ENCODE data around the gene OLFML2A. TPM values are rescaled to one million over a fixed set of nuclear protein-coding genes. Genes with fewer than 3 reads are reported as not detected.

OLFML2A gene
- total and polyA plus RNA-seq, 2 experiments from 2014 or later: 2.2 to 3.4 TPM

DNA sequence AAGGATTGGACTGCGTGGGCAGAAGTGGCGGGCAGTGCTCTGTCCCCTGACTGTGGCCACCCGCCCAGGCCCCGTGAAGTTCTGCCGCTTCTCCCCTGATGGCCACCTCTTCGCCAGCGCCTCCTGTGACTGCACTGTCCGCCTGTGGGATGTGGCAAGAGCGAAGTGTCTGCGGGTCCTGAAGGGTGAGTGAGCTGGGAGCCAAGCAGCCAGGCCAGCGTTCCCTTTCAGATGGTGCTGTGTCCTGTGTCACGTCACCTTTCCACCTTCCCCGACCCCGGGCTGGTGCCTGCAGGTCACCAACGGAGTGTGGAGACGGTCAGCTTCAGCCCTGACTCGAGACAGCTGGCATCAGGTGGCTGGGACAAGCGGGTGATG, 78.6 kb downstream of the OLFML2A start:
- Histone ChIP-seq H3K27ac (no peak overlapping the region), H3K4me1 (ENCODE audit: insufficient read depth) (peaks cover 14% of the 10 kb centered on the region), H3K36me3 (replicated peaks; ENCODE audit: insufficient read depth, low read depth) (no peaks in the 10 kb centered on the region), H3K9me3 (ENCODE audit: low read depth) (no peaks in the 10 kb centered on the region), H3K4me3 (no peak overlapping the region), H4K20me1 (ENCODE audit: insufficient read depth, poor library complexity, severe bottlenecking) (peaks cover 40% of the 10 kb centered on the region), H3K4me2 (no peak overlapping the region), H3K9me2 (replicated peaks; ENCODE audit: insufficient read depth) (no peaks in the 10 kb centered on the region), H3K79me2 (peaks cover 18% of the 10 kb centered on the region), H3K27me3 (no peaks in the 10 kb centered on the region), H2AFZ (no peak overlapping the region)
- WGBS (ENCODE audit: low lambda C conversion rate, missing lambda C conversion rate): 88% methylated on average over 18 of the region's 18 CpGs
- DNase-seq (ENCODE audit: low spot score): no peak
- TF ChIP-seq EZH2 (IDR thresholded peaks at IDR 0.05; ENCODE audit: borderline replicate concordance) (no peak), EZH2phosphoT487 (IDR thresholded peaks at IDR 0.05; ENCODE audit: low read depth, severe bottlenecking, unreplicated experiment) (no peak)
- TF ChIP-seq, protein P1, sequence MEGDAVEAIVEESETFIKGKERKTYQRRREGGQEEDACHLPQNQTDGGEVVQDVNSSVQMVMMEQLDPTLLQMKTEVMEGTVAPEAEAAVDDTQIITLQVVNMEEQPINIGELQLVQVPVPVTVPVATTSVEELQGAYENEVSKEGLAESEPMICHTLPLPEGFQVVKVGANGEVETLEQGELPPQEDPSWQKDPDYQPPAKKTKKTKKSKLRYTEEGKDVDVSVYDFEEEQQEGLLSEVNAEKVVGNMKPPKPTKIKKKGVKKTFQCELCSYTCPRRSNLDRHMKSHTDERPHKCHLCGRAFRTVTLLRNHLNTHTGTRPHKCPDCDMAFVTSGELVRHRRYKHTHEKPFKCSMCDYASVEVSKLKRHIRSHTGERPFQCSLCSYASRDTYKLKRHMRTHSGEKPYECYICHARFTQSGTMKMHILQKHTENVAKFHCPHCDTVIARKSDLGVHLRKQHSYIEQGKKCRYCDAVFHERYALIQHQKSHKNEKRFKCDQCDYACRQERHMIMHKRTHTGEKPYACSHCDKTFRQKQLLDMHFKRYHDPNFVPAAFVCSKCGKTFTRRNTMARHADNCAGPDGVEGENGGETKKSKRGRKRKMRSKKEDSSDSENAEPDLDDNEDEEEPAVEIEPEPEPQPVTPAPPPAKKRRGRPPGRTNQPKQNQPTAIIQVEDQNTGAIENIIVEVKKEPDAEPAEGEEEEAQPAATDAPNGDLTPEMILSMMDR (IDR thresholded peaks at IDR 0.05; ENCODE audit: poor library complexity): no peak

DNA sequence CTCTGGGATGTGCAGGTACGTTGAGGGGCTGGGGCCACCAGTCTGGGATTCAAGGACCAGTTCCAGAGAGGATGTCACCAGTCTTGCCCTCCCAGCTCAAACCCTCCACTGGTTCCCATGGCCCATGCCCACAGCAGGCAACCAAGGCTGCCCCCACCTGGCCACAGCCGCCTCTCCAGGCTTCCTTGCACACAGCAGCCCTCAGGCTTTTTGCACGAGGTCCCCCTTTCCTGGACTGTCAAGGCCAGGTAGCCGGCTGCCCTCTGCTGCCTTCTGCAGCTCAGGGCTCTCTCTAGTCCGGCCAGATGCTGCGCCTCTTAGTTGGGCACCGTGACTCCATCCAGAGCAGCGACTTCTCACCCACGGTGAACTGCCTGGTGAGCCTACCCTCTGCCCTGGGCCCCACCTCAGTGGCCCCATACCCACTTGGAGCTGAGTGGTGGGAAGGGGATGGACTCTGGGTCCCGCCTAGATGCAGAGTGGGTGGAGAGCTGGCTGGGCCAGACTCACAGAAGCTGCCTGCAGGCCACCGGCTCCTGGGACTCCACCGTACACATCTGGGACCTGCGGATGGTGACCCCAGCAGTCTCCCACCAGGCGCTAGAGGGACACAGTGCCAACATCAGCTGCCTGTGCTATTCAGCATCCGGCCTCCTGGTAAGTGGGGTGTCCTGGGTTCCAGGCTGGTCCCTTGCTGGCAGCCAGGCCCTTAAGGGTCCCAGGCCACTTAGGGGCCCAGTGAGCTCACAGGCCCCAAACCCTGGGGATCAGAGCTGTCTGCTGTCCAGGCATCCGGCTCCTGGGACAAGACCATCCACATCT, 79.2 kb downstream of the OLFML2A start:
- H3K4me2 ChIP-seq: no peak overlapping the region
- TF ChIP-seq EZH2 (IDR thresholded peaks at IDR 0.05; ENCODE audit: borderline replicate concordance): no peak
- TF ChIP-seq, protein P1 (IDR thresholded peaks at IDR 0.05; ENCODE audit: poor library complexity): peak; percentile 30
- no peaks in the 10 kb centered on the region for H3K9me3 ChIP-seq (ENCODE audit: low read depth)
- H4K20me1 ChIP-seq (ENCODE audit: insufficient read depth, poor library complexity, severe bottlenecking): peaks cover 46% of the 10 kb centered on the region
- H3K4me1 ChIP-seq (ENCODE audit: insufficient read depth): peaks cover 20% of the 10 kb centered on the region
- H3K4me3 ChIP-seq: no peak overlapping the region
- no peaks in the 10 kb centered on the region for H3K36me3 ChIP-seq (replicated peaks; ENCODE audit: insufficient read depth, low read depth)
- peaks cover 24% of the 10 kb centered on the region for H3K79me2 ChIP-seq
- no peak overlapping the region for H3K27ac ChIP-seq
- DNase-seq (ENCODE audit: low spot score): no peak
- H3K9me2 ChIP-seq (replicated peaks; ENCODE audit: insufficient read depth): no peaks in the 10 kb centered on the region
- H3K27me3 ChIP-seq: no peaks in the 10 kb centered on the region
- H2AFZ ChIP-seq: no peak overlapping the region
- WGBS (ENCODE audit: low lambda C conversion rate, missing lambda C conversion rate): 61% methylated on average over 16 of the region's 16 CpGs

DNA sequence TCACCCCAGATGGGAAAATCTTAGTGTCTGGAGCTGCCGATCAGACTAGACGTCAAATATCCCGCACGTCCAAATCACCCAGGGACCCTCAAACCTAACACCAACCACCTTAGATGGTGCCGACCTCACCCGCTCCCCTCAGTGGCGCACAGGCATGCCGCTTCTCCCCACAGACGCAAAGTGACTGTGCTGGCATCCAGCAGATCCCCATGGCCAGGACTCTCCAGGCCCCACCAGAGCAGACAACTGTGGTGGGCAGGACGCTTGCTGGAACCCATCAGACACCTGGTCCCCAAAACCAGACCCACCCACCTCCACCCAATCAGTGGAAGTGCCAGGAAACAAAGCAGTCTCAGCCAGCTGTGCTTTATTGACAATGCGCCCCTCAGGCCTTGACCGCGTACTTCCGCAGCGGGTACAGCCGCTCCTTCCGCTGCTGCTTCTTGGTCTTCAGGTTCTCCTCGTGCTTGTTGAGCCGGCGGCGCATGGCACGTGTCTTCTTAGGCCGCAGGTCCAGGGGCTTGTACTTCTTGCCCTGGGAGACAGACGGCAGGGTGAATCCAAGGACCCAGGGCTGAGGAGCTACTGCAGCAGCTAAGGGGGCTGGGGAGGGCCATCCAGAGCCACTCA, 80.7 kb downstream of the OLFML2A start:
- Histone ChIP-seq H3K9me3 (ENCODE audit: low read depth) (no peaks in the 10 kb centered on the region), H3K27ac (no peak overlapping the region), H3K27me3 (no peaks in the 10 kb centered on the region), H3K79me2 (peaks cover 29% of the 10 kb centered on the region), H3K4me1 (ENCODE audit: insufficient read depth) (peaks cover 16% of the 10 kb centered on the region), H4K20me1 (ENCODE audit: insufficient read depth, poor library complexity, severe bottlenecking) (peaks cover 51% of the 10 kb centered on the region), H3K4me2 (no peak overlapping the region), H2AFZ (no peak overlapping the region), H3K36me3 (replicated peaks; ENCODE audit: insufficient read depth, low read depth) (no peaks in the 10 kb centered on the region), H3K4me3 (no peak overlapping the region), H3K9me2 (replicated peaks; ENCODE audit: insufficient read depth) (no peaks in the 10 kb centered on the region)
- DNase-seq (ENCODE audit: low spot score): no peak
- WGBS (ENCODE audit: low lambda C conversion rate, missing lambda C conversion rate): 97% methylated on average over 24 of the region's 24 CpGs
- TF ChIP-seq, protein P1 (IDR thresholded peaks at IDR 0.05; ENCODE audit: poor library complexity): no peak
- TF ChIP-seq EZH2phosphoT487 (IDR thresholded peaks at IDR 0.05; ENCODE audit: low read depth, severe bottlenecking, unreplicated experiment) (no peak), EZH2 (IDR thresholded peaks at IDR 0.05; ENCODE audit: borderline replicate concordance) (no peak)

Measured in hepatocyte (in vitro differentiated cells).